Psoas muscle (tissue), 8 donors: ENCODE data around the gene ZNF212. TPM values are rescaled to one million over a fixed set of nuclear protein-coding genes. Genes with fewer than 3 reads are reported as not detected.

ENCODE experiments used
- ATAC-seq, 4 donors: fragments of 200-7000 bp; cut with Tn5 transposase; one replicate each; pipeline ENCODE4 v1.9.1; 2020; ENCODE audit warnings: moderate library complexity in 3 of 4, mild to moderate bottlenecking in 2 of 4
- DNase-seq, 2 donors: peaks; one replicate each; pipeline ENCODE4 v3.0.0-alpha.2; 2020
- H3K27ac ChIP-seq: fragments of 200-600 bp; one replicate; pipeline ENCODE4 v1.8.0; 2022
- H3K27me3 ChIP-seq, 3 donors: fragments of 200-600 bp in 1 of 3; one replicate each; pipeline versions ENCODE4 v1.6.1 to v1.8.0; 2013 to 2022; ENCODE audit warnings: low read length in 2 of 3, mild to moderate bottlenecking in 2 of 3, moderate library complexity in 1 of 3; ENCODE audit not compliant: insufficient read depth in 3 of 3
- H3K36me3 ChIP-seq, 2 donors: fragments of 200-600 bp in 1 of 2; one replicate each; pipeline versions ENCODE4 v1.6.1 to v1.8.0; 2013 to 2022; ENCODE audit warnings: low read depth in 1 of 2, mild to moderate bottlenecking in 1 of 2, moderate library complexity in 1 of 2; ENCODE audit not compliant: insufficient read depth in 1 of 2
- H3K4me1 ChIP-seq: fragments of 200-600 bp; one replicate; pipeline ENCODE4 v1.8.0; 2022
- H3K4me3 ChIP-seq: fragments of 200-600 bp; one replicate; pipeline ENCODE4 v1.8.0; 2022; ENCODE audit warnings: mild to moderate bottlenecking
- H3K9me3 ChIP-seq: fragments of 200-600 bp; one replicate; pipeline ENCODE4 v1.8.0; 2022
- WGBS, 3 donors: extraction: QIAGEN DNeasy Blood & Tissue Kit; methylation state at CpG; one replicate each; pipeline versions ENCODE4 v1.1.6 to v1.1.7; 2013; 5-methylcytosine and 5-hydroxymethylcytosine counted together
- intact Hi-C, 2 donors: fragments of 100-400 bp; cut with DNase I; formaldehyde crosslinking; loops; one replicate each; pipeline versions ENCODE4 v1.11.0 to v1.14.2; 2022
- polyA plus RNA-seq, 3 donors: library from polyadenylated mRNA; stranded (reverse); fragments of 200-250 nt; gene quantifications; one replicate each; pipeline ENCODE4 v1.2.3, GENCODE V29; 2013
- total RNA-seq, 4 donors: library from RNA; stranded (reverse); fragmentation: NEBNext Ultra II Directional in 2 of 4; extraction: Animal tissue kit (Norgen Biotek cat#: 25700) in 2 of 4; gene quantifications; one replicate each; pipeline versions ENCODE4 v1.2.1 to v1.2.4, GENCODE V29; 2021 to 2023
- TF ChIP-seq, protein P1 (sequence below): fragments of 200-600 bp; IDR thresholded peaks from one replicate; pipeline ENCODE4 v1.8.0; 2022; ENCODE audit warnings: antibody characterized with exemption
- donor health status: healthy with polysubstance abuse.
- donor health status: DM: no; HTN: no; CAD: no; lungs with moderate emphysema.
- donor health status: Bipolar disorder and iron deficiency.
- donor health status: healthy.
- donor health status: DM: yes; HTN: yes; CAD: no.
- donor health status: DM: no; HTN: no; CAD: no.
- donor health status: DM: no; HTN: no; CAD: no.
- donor health status: DM: yes; HTN: yes; CAD: no.

Gene ZNF212
- total and polyA plus RNA-seq, 7 donors, result 3.1 to 6.4 (median 4.3) TPM

- Histone ChIP-seq H3K27me3 (no peaks in the 10 kb centered on the region), H3K27ac (no peak overlapping the region), H3K4me1 (peaks cover 4% of the 10 kb centered on the region), H3K4me3 (no peak overlapping the region), H3K9me3 (no peaks in the 10 kb centered on the region), H3K36me3 (peaks cover 0 to 19% of the 10 kb centered on the region in 2 donors)
- WGBS, 3 donors, result 94 to 96% (median 95%) methylated on average over 10 of the region's 10 CpGs
- no peak for DNase-seq
- no peak for ATAC-seq
- TF ChIP-seq, protein P1, sequence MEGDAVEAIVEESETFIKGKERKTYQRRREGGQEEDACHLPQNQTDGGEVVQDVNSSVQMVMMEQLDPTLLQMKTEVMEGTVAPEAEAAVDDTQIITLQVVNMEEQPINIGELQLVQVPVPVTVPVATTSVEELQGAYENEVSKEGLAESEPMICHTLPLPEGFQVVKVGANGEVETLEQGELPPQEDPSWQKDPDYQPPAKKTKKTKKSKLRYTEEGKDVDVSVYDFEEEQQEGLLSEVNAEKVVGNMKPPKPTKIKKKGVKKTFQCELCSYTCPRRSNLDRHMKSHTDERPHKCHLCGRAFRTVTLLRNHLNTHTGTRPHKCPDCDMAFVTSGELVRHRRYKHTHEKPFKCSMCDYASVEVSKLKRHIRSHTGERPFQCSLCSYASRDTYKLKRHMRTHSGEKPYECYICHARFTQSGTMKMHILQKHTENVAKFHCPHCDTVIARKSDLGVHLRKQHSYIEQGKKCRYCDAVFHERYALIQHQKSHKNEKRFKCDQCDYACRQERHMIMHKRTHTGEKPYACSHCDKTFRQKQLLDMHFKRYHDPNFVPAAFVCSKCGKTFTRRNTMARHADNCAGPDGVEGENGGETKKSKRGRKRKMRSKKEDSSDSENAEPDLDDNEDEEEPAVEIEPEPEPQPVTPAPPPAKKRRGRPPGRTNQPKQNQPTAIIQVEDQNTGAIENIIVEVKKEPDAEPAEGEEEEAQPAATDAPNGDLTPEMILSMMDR, result no peak
- intact Hi-C loops, result loop anchor here in 1 of 2 donors (10.0 kb wide), 1 partner anchor 263 kb away; the partner anchor contains the start of gene PDIA4
These were observed 48.2 kb downstream of the ZNF212 start for GRCh38 chr7:149287622-149288021.

GRCh38 chr7:149289262-149289661 lies 49.8 kb downstream of the ZNF212 start:
- Histone ChIP-seq H3K36me3 (peaks cover 0 to 31% of the 10 kb centered on the region in 2 donors), H3K4me1 (peaks cover 4% of the 10 kb centered on the region), H3K9me3 (no peaks in the 10 kb centered on the region), H3K27me3 (no peaks in the 10 kb centered on the region), H3K27ac (no peak overlapping the region), H3K4me3 (no peak overlapping the region)
- TF ChIP-seq, protein P1, result no peak
- 93 to 95% (median 95%) methylated on average over 8 of the region's 8 CpGs for WGBS, 3 donors
- no peak for DNase-seq
- intact Hi-C loops, result loop anchor here in 1 of 2 donors (10.0 kb wide), 1 partner anchor 264 kb away; the partner anchor contains the start of gene PDIA4
- no peak for ATAC-seq

DNA sequence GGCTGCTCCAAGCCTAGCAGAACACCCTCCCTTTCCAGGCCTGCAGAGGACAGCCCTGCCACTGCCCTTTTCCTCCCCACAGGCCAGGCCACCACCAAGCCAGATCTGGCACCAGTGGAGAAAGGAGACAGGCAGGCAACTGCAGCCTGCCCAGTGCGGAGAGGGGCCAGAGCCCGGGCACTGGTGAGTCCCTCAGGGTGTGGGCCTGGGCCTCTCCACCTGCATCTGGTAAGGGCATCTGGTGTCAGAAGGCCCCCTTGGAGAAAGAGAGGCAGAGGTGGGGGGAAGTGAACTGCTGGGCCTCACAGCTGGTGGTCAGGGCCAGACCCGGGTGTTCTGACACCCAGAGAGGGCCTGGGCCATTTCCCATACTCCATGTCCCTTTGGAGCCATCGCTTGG lies 50.4 kb downstream of the ZNF212 start:
- DNase-seq (no peak), ATAC-seq (no peak)
- H3K36me3 ChIP-seq, result peaks cover 0 to 36% of the 10 kb centered on the region in 2 donors

DNA sequence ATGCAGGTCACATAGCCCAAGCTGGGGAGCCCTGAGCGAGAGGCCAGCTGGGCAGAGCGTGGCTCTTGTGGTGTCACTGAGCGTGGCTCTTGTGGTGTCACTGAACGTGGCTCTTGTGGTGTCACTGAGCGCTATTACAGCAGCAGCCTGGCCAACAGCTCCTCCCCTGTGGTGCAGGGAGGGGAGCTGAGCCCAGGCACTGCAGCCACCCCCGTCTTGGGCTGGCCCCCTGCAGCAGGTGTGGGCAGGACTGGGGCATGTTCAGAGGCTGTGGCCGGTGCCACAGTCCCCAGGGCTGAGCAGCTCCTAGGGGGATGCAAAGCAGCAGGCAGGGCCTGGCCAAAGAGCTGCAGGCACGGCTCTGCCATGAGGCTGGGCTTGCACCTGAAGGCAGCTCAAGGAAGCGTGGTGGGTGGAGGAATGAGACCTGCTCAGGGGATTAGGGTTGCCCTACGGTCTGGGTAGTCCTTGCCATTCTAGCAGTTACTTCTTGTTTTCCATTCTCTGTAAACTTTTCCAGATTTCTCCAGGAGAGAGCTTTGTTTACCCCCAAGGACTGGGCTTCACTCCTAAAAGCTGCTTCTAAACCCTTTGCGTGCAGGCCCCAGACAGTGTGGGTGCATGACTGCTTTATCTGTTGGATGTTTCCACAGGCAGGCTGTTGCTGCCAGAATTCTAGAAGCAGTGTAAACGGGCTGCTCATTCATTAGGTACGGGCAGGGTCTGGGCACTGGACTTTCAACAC lies 51.8 kb downstream of the ZNF212 start:
- H3K36me3 ChIP-seq, result peaks cover 0 to 40% of the 10 kb centered on the region in 2 donors

More for the DNA sequence above, 50.4 kb downstream of the ZNF212 start:
- no peaks in the 10 kb centered on the region for H3K9me3 ChIP-seq
- WGBS, 3 donors, result 92 to 98% (median 98%) methylated on average over 4 of the region's 4 CpGs
- no peaks in the 10 kb centered on the region for H3K27me3 ChIP-seq
- intact Hi-C loops, result loop anchor here in 1 of 2 donors (10.0 kb wide), 1 partner anchor 265 kb away; the partner anchor contains the start of gene PDIA4
- TF ChIP-seq, protein P1, result no peak
- H3K4me3 ChIP-seq, result no peak overlapping the region
- no peak overlapping the region for H3K27ac ChIP-seq
- H3K4me1 ChIP-seq, result peaks cover 4% of the 10 kb centered on the region

More for the DNA sequence above, 51.8 kb downstream of the ZNF212 start:
- TF ChIP-seq, protein P1, result no peak
- Histone ChIP-seq H3K9me3 (no peaks in the 10 kb centered on the region), H3K4me3 (no peak overlapping the region), H3K27me3 (no peaks in the 10 kb centered on the region), H3K4me1 (no peaks in the 10 kb centered on the region), H3K27ac (no peak overlapping the region)
- intact Hi-C loops, result no loop called here
- DNase-seq (no peak), ATAC-seq (no peak)
- WGBS, 3 donors, result 82 to 86% (median 83%) methylated on average over 13 of the region's 13 CpGs
